Occipital lobe (tissue), 2 donors: ENCODE results near the gene RASA3. TPM values are rescaled to one million over a fixed set of nuclear protein-coding genes. Genes with fewer than 3 reads are reported as not detected.
A peak's percentile ranks its signal among the peaks of the same experiment; 100 is the strongest.

Source experiments
- DNase-seq: peaks from one replicate; lab custom pipeline; 2025; lab: John Stamatoyannopoulos, UW
- total RNA-seq: library from RNA; depleted of rRNA; stranded (reverse); fragments of >200 nt; gene quantifications from one replicate; pipeline ENCODE4 v1.2.3, GENCODE V29; 2014

The RASA3 gene
- total RNA-seq, 1 donor from 2014 or later = 14.2 TPM

DNA sequence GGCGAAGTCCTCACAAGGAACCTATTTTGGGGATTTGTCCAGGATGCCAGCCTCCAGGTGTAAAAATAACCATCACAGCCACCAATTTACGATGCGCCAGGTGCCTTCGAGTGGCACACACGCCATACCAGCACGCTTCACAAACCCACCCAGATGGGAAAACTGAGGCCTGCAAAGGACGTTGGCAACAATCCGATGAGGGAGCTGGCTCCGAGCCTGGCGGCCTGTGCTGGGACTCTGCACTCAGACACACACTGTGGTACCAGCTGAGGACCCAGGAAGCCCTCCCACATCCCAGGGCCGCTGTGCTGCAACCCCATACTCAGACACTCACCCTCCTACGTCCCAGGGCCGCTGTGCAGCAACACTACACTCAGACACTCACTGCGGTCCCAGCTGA is 93.5 kb downstream of the RASA3 start:
- no peak for DNase-seq

- DNase-seq = no peak
These were observed 94.2 kb downstream of the RASA3 start for GRCh38 chr13:114038211-114038613.

- DNase-seq = no peak
These were observed 94.7 kb downstream of the RASA3 start for GRCh38 chr13:114037674-114038073.

DNA sequence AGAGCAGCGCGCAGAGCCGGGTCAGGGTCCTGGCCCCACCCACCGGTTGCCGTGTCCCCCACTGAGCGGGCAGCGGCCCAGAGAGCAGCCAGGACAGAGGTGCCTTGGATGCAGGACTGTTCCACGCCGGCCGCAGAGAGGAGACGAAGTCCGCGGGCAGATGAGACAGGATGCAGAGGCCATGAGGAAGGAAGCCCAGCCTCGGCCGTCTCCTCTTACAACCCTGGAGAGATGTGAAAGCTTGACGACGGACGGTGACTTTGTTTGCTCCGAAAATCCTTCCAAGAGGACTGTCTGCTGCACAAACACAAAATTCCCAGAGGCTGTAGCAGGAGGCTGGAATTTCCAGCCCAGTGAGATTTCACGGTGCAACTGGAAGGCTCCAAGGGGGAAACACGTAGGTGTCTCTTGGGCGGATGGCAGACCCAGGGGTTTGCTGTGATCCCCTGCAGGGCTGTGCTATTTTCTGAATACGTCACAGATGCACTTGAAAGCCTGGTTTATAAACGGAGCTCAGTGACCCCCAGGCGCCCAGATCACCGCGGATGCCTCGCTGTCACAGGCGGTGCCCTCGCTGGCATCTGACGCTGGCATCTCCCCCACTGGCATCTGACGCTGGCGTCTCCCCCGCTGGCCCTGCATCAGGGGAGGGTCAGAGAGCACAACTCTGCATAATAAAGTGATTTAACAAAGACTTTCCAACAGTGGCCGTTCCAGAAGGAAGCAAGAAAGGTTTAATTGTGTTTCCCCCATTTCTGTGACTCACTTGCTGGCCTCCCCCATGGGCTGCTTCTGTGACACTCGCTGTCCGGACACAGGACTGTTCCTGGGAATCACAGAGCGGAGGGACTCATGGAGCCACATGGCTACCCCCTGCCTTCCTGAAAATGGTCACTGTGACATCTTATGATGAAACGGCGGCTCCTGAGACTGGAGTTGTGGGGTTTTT is 96.6 kb downstream of the RASA3 start:
- peak; percentile 83 for DNase-seq

DNA sequence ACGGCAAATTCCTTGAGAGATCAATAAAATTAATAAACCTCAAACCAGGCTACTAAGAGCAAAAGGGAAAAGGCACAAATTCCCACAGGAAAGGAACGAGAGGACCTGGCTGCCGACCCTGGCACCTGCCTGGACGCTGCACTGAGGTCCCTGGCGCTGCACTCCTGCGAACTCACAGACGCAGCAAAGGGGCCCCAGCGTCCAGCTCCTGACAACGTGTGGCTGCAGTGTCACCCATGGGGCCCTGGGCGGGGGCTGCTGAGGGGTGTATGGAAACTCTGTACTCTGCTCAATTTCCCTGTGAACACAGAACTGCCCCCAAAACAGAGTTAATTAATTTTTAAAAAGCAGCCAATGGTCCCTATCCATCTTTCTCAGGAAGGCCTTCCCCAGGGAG is 97.2 kb downstream of the RASA3 start:
- no peak for DNase-seq

- no peak for DNase-seq
These were observed 97.9 kb downstream of the RASA3 start for GRCh38 chr13:114034481-114034891.

DNA sequence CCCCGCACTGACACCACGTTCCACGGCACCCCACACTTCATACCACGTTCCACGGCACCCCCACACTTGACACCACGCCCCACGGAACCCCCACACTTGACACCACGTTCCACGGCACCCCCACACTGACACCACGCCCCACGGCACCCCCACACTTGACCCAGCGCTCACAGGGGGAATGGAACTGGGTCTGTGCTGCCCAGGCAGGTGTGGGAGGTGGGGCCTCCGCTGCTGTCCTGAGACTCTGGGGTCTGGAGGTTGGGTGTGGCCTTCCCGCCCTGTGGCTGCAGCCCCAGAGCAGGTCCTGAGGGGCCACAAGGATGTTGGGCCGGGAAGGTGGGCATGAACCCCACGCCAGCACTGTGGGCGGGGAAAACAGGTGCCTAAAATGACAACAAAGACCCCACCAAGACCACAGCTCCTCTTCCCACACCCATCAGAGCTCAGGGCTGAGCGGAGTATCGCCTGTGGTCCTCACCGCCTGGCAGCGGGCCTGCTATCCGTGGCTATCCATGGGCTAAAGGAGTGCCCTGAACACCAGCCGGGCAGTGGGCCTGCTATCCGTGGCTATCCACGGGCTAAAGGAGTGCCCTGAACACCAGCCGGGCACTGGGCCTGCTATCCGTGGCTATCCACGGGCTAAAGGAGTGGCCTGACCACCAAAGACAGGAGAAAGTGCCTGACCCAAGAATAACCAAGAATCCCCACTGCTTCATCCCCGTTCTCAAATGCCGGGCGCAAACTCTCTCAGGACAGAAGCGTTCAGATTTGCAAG is 98.7 kb downstream of the RASA3 start:
- no peak for DNase-seq

DNA sequence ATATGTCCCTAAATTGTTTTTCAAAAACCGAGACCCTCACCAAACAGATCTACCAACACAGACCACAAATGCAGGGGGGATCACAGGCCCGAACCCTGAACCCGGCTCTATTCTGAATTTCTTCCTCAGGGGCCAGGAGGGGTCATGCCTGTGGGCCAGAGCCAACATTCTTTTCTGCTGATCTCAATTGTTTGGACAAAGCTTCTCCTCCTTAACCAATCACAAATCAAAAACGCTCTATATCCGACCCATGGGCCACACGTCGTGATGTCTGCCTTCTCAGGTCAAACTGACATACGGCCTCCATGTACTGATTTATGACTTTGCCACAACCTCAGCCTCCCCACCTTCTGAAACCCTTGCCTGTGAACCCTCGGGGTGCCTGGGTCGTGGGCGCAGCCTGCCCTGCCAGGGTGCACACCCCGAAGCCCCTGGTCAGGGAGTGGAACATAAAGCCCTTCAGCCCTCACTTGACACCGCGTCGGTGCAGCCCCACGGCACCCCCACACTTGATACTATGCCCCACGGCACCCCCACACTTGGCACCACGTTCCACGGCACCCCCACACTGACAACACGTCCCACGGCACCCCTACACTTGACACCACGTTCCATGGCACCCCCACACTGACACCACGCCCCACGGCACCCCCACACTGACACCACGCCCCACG is 100.2 kb downstream of the RASA3 start:
- no peak for DNase-seq

DNA sequence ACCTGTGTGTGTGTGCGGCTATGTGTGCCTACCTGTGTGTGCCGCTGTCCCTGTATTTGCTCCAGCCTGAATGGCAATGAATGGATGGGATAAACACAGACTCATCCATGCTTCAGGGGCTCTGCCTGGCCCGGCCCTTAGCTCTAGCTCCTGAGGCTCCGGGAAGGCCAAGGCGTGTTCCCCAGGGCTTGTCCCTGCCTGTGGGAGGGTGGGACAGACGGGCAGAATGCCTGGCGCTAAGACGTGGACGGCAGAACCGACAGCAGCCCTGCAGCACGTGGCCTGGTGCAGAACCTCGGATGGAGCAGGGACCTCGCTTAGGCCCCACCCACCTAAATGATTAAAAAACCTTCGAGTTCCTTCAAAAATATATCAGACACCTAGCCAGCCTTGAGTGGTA is 100.8 kb downstream of the RASA3 start:
- DNase-seq = no peak

DNA sequence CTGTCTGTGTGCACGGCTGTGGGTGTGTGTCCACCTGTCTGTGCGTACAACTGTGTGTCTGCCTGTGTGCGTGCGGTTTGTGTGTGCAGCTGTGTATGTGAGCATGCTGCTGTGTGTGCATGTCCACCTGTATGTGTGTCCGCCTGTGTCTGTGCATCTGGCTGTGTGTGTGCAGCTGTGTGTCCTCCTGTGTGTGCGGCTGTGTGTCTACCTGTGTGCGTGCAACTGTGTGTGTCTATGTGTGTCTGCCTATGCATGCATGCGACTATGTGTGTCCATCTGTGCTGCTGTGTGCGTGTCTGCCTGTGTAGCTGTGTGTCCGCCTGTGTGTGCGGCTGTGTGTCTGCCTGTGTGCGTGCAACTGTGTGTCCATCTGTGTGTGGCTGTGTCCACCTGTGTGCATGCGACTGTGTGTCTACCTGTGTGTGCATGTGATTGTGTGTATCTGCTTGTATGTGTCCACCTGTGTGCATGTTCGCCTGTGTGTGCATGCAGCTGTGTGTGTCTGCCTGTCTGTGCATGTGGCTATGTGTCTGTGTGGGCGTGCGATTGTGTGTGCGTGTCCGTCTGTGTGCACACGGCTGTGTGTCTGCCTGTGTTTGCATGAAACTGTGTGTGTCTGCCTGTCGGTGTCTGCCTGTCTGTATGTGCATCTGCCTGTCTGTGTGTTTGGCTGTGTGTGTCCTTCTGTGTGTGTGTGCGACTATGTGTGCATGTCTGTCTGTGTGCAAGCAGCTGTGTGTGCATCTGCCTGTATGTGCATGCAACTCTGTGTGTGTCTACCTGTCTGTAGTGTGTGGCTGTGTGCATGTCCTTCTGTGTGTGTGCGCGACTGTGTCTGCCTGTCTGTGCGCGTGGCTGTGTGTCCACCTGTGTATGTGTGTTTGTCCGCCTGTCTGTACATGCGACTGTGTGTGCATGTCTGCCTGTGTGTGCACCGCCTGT is 101.5 kb downstream of the RASA3 start:
- DNase-seq = no peak

DNA sequence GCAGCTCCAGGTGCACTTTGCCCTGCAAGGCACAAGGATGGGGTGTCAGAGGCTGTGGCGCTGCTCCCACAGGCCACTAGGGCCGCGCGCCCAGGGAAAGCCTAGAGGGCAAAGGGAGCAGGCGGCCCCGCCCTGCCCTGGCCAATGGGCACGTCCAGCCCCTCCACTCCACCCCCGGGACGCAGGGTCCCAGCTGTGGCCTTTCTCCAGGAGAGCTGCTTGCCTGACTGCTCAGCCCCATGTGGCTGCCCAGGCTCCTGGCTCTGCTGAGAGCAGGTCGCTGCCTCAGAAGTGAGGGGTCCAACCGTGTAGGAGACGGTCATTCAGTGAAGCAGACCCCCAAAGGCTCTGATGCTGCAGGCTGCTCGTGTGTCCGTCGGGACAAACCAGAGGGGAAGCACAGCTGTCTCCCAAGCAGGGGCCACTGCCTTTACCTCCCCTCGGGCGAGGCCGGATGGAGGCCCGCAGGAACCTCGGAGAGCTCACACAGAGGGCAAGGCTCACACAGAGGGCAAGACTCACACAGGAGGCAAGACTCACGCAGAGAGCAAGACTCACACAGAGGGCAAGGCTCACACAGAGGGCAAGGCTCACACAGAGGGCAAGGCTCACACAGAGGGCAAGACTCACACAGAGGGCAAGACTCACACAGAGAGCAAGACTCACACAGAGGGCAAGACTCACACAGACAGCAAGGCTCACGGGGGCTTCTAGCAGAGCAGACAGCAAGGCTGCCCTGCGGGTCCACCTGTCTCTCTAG is 102.4 kb downstream of the RASA3 start:
- DNase-seq = no peak

GRCh38 chr13:114027826-114028225 is 104.6 kb downstream of the RASA3 start:
- no peak for DNase-seq

DNA sequence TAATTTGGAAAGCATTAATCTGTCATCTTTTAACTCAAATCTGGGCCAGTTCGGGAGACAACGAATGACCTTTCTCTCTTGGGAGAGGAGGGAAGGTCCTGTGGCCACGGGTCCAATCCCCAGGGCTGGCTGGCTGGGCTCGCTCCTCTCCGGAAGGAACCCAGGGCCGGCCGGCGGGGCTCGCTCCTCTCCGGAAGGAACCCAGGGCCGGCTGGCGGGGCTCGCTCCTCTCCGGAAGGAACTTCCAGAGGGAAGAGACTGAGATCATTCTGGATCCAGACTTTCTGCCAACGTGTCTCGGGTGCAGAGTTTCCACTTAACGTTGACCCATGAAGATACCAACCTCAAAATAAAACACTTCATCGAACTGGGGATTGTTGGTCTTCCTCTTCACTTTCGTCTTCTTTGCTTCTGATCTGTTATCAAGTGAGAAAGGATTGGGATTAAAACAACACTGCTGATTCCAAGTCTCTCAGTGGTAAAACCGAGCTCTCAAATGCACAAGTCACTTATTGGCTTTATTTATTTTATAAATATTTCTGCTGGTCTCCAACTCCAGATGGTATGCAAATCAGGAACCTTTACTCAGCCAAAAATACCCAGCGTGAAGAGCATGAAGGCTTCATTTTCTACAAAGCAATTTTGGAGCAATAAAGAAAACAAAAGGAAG is 105.2 kb downstream of the RASA3 start:
- DNase-seq = no peak

- no peak for DNase-seq
These were observed 105.9 kb downstream of the RASA3 start for GRCh38 chr13:114026481-114026880.

- DNase-seq = peak; percentile 35
These were observed 106.5 kb downstream of the RASA3 start for GRCh38 chr13:114025714-114026431.

- DNase-seq = no peak
These were observed 107.1 kb downstream of the RASA3 start for GRCh38 chr13:114025405-114025713.

- no peak for DNase-seq
These were observed 107.6 kb downstream of the RASA3 start for GRCh38 chr13:114024603-114025404.
